Gastrocnemius medialis (tissue), 4 donors: ENCODE results near the gene ISCA2. TPM values are rescaled to one million over a fixed set of nuclear protein-coding genes. Genes with fewer than 3 reads are reported as not detected.
"Not testable (repeated sequence)": the region's sequence is repeated elsewhere in the genome, so short reads cannot be mapped to it uniquely, and the experiment has no call there.

Source experiments
- ATAC-seq, 2 donors: fragments of 150-250 bp; one replicate each; pipeline ENCODE4 v1.9.1; 2016
- DNase-seq, 2 donors: peaks; one replicate each; pipeline ENCODE4 v3.0.0-alpha.2; 2019
- H3K27ac ChIP-seq, 4 donors: fragments of 200-600 bp; sonication (generic); 1 replicate in 1 of 4; 2 replicates in 3 of 4; pipeline ENCODE4 v1.5.1; 2016 to 2018; ENCODE audit warnings: mild to moderate bottlenecking in 2 of 4, moderate library complexity in 1 of 4
- H3K27me3 ChIP-seq, 3 donors: fragments of 200-600 bp; sonication (generic) in 2 of 3; 1 replicate in 1 of 3; 2 replicates in 2 of 3; pipeline versions ENCODE4 v1.5.1 to v1.6.0; 2016 to 2019; ENCODE audit warnings: mild to moderate bottlenecking in 1 of 3, moderate library complexity in 1 of 3
- H3K36me3 ChIP-seq, 2 donors: fragments of 200-600 bp; sonication (generic) in 1 of 2; one replicate each; pipeline ENCODE4 v1.5.1; 2017 to 2018
- H3K4me1 ChIP-seq, 2 donors: fragments of 200-600 bp; sonication (generic) in 1 of 2; one replicate each; pipeline ENCODE4 v1.5.1; 2016 to 2017; ENCODE audit warnings: mild to moderate bottlenecking in 2 of 2
- H3K4me3 ChIP-seq, 4 donors: fragments of 200-600 bp; sonication (generic) in 3 of 4; 1 replicate in 1 of 4; 2 replicates in 3 of 4; pipeline ENCODE4 v1.5.1; 2016 to 2019; ENCODE audit warnings: mild to moderate bottlenecking in 2 of 4
- H3K9me3 ChIP-seq, 3 donors: fragments of 200-600 bp; sonication (generic) in 2 of 3; 1 replicate in 1 of 3; 2 replicates in 2 of 3; pipeline ENCODE4 v1.5.1; 2016 to 2019
- CTCF ChIP-seq, 5 experiments: fragments of 450-650 bp in 3 of 5; fragments of 200-600 bp in 2 of 5; sonication (generic) in 2 of 5; IDR thresholded peaks in 4 of 5; conservative IDR thresholded peaks in 1 of 5; 1 replicate in 4 of 5; 2 replicates in 1 of 5; pipeline ENCODE4 v1.5.1; 2016 to 2019; ENCODE audit warnings: antibody characterized with exemption in 5 of 5, mild to moderate bottlenecking in 3 of 5, moderate library complexity in 3 of 5
- POLR2A ChIP-seq, 2 donors: fragments of 450-650 bp; IDR thresholded peaks; one replicate each; pipeline ENCODE4 v1.6.1; 2017; ENCODE audit warnings: antibody characterized with exemption in 2 of 2, mild to moderate bottlenecking in 2 of 2, moderate library complexity in 2 of 2
- in situ Hi-C, 4 donors: fragments of 200-750 bp; cut with MboI; loops; one replicate each; pipeline versions ENCODE4 v1.15.0 to v1.8.0; 2017; ENCODE audit warnings: low sequenced_read_pairs in 4 of 4
- intact Hi-C: fragments of 100-400 bp; cut with DNase I; formaldehyde crosslinking; loops from one replicate; pipeline ENCODE4 v1.15.1; 2023; ENCODE audit warnings: low total_unique reads
- total RNA-seq, 4 donors: library from RNA; depleted of rRNA; stranded (reverse); fragments of >200 nt; gene quantifications; one replicate each; pipeline versions ENCODE4 v1.1.0 to v1.2.3, GENCODE V29; 2016

Gene ISCA2
- total RNA-seq, 4 donors from 2014 or later, result 9.9 to 11.6 (median 11.4) TPM

DNA sequence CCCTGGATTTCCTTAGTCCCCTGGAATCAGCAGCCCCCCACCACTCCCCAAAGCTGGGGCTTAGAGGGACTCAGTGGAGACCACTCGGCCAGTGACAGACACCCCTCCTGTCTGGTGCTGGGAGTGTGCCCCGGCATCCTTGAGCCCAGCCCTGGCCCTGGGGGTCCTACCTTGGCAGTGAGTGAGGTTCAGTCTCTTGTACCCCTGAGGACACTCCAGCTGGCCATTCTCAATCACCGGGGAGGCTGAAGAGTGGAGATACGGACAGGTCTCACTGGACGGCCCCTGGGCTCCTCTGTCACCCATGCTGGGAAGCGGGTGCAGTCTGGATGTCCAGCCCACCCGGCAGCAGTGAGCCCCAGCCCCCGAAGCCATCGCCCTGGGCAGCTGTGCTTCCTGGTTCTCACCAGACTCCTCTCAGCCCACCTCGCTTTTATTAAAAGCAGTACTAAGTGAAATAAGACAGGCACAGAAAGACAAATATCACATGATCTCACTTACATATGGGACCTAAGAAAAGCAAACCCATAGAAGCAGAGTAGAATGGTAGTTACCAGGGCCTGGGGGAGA is 42.3 kb downstream of the ISCA2 start:
- no peak overlapping the region for H3K4me3 ChIP-seq
- H3K4me1 ChIP-seq, result no peaks in the 10 kb centered on the region
- H3K27ac ChIP-seq, result no peak overlapping the region
- intact Hi-C loops (no loop called here), in situ Hi-C loops (no loop called here)
- TF ChIP-seq POLR2A (IDR thresholded peaks at IDR 0.05), result no peak
- no peaks in the 10 kb centered on the region for H3K9me3 ChIP-seq
- no peak for DNase-seq
- no peaks in the 10 kb centered on the region for H3K27me3 ChIP-seq
- no peak for ATAC-seq
- H3K36me3 ChIP-seq, result no peaks in the 10 kb centered on the region

DNA sequence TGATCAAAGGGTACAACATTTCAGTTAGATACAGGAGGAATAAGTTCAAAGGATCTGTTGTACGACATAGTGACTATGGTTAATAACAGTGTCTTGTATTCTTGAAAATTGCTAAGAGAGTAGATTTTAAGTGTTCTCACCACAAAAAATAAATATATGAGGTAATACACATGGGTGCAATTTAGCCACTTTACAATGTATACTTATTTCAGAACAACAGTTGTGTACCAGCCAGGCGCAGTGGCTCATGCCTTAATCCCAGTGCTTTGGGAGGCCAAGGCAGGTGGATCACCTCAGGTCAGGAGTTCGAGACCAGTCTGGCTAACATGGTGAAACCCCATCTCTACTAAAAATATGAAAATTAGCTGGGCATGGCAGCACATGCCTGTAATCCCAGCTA is 42.8 kb downstream of the ISCA2 start:
- H3K27ac ChIP-seq, H3K4me3 ChIP-seq, H3K27me3 ChIP-seq, ATAC-seq, H3K36me3 ChIP-seq, H3K9me3 ChIP-seq, DNase-seq, in situ Hi-C loops, H3K4me1 ChIP-seq, intact Hi-C loops: not testable (repeated sequence)

DNA sequence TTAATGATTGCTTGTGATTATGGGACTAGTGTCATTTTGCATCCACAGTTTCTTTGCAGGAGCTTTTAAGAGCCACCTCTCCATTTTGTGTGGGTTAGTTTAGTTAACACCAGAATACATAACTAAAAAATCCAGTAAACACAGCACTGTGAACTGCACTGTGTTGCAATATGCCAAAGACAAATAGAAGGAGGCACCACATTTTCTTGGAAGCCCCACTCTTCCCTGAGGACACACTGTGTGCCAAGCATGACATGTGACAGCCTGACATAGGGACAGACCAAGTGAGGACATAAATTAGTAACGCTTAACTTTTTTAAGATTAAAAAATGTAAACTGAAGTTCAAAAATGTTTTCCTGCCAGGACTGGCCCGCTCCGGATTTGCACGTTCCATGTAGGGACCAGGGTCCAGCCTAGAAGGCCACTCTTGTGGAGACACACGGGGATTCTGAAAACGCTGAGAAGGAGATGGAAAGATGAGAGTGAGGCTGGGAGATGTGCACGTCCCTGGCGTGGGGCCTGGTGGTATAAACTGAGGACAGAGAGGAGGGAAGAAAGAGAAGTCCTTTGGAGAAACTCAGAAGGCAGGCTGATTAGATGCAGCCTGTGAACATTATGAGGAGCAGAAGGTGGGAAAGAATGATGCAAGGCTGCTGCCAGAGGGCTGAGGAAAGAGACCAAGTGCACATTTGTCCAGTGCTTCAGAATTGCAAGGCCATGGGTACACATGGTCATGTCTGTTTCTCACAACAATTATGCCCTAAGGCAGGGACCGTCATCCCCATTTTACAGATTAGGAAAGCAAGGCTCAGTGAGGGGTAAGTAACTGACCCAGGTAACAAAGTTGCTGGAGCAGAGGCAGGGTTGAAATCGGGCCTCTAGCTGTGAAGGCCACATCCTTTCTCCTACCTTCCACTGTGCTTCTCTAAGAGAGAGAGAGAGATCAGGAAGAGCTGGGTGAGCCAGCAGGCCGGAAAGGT is 45.1 kb downstream of the ISCA2 start:
- no peaks in the 10 kb centered on the region for H3K36me3 ChIP-seq
- no peaks in the 10 kb centered on the region for H3K9me3 ChIP-seq
- H3K4me3 ChIP-seq, result no peak overlapping the region
- intact Hi-C loops (no loop called here), in situ Hi-C loops (no loop called here)
- TF ChIP-seq POLR2A (IDR thresholded peaks at IDR 0.05) (no peak), CTCF (IDR thresholded peaks at IDR 0.05 in 4 of 5, conservative IDR thresholded peaks at IDR 0.05 in 1 of 5) (no peak)
- ATAC-seq, result no peak
- H3K4me1 ChIP-seq, result no peaks in the 10 kb centered on the region
- DNase-seq, result no peak
- H3K27me3 ChIP-seq, result no peaks in the 10 kb centered on the region
- no peak overlapping the region for H3K27ac ChIP-seq

- Histone ChIP-seq H3K9me3 (no peaks in the 10 kb centered on the region), H3K4me3 (no peak overlapping the region), H3K27ac (no peak overlapping the region), H3K27me3 (no peaks in the 10 kb centered on the region), H3K36me3 (no peaks in the 10 kb centered on the region), H3K4me1 (no peaks in the 10 kb centered on the region)
- intact Hi-C loops, result no loop called here
- ATAC-seq (no peak), DNase-seq (no peak)
- no peak for TF ChIP-seq CTCF (IDR thresholded peaks at IDR 0.05 in 4 of 5, conservative IDR thresholded peaks at IDR 0.05 in 1 of 5)
- no peak for TF ChIP-seq POLR2A (IDR thresholded peaks at IDR 0.05)
- in situ Hi-C loops, result no loop called here
Measured at GRCh38 chr14:74539503-74539902, 45.9 kb downstream of the ISCA2 start.

- ATAC-seq, result no peak
- Histone ChIP-seq H3K36me3 (no peaks in the 10 kb centered on the region), H3K27ac (no peak overlapping the region), H3K4me1 (no peaks in the 10 kb centered on the region), H3K4me3 (no peak overlapping the region), H3K27me3 (no peaks in the 10 kb centered on the region), H3K9me3 (no peaks in the 10 kb centered on the region)
- intact Hi-C loops (no loop called here), in situ Hi-C loops (no loop called here)
- no peak for DNase-seq
- TF ChIP-seq CTCF (IDR thresholded peaks at IDR 0.05 in 4 of 5, conservative IDR thresholded peaks at IDR 0.05 in 1 of 5) (no peak), POLR2A (IDR thresholded peaks at IDR 0.05) (no peak)
Measured at GRCh38 chr14:74541225-74541624, 47.7 kb downstream of the ISCA2 start.
